Endothelial cell of umbilical vein (primary cell): ENCODE data around the gene CCDC86. TPM values are rescaled to one million over a fixed set of nuclear protein-coding genes. Genes with fewer than 3 reads are reported as not detected.

Experiments used
- BruUV-seq: library from RNA; stranded (reverse); fragments of 400-500 nt; replicated peaks from 2 replicates; lab custom pipeline; 2021; lab: Mats Ljungman, UMichigan
- CTCF ChIA-PET: fragments of 300-600, 350-600 bp; sonication (Branson Sonifier 250); formaldehyde crosslinking; loops from one replicate; lab custom pipeline; 2021; ENCODE audit warnings: antibody characterized with exemption, inconsistent platforms; lab: Charles Lee
- POLR2A ChIA-PET: fragments of 300-600, 350-600 bp; sonication (Branson Sonifier 250); formaldehyde crosslinking; loops from one replicate; lab custom pipeline; 2021; ENCODE audit warnings: antibody characterized with exemption, inconsistent platforms; lab: Charles Lee
- DNase-seq: peaks from one replicate; pipeline ENCODE4 v3.0.0-alpha.2; 2011; ENCODE audit warnings: low read depth, low spot score
- FAIRE-seq: peaks from 2 replicates; lab custom pipeline; 2011; peaks lifted over from hg19 to GRCh38; lab: Jason Lieb, UNC
- H2AFZ ChIP-seq: 2 replicates; pipeline ENCODE4 v1.6.0; 2012; ENCODE audit warnings: low read depth, low read length, control low read depth, inconsistent platforms
- H3K27ac ChIP-seq: 2 replicates; pipeline ENCODE4 v1.5.1; 2011; ENCODE audit warnings: low read depth, mild to moderate bottlenecking, control low read depth, low read length, moderate library complexity; ENCODE audit not compliant: insufficient read depth
- H3K27me3 ChIP-seq, 2 experiments: 2 replicates each; pipeline versions ENCODE4 v1.6.0 to v1.6.1; 2011; ENCODE audit warnings: low read length in 2 of 2, mixed read lengths in 1 of 2; ENCODE audit not compliant: control insufficient read depth in 2 of 2, insufficient read depth in 2 of 2
- H3K36me3 ChIP-seq, 2 experiments: 2 replicates in 1 of 2; 3 replicates in 1 of 2; pipeline ENCODE4 v1.5.1; 2011; ENCODE audit warnings: low read length in 2 of 2, mild to moderate bottlenecking in 1 of 2, moderate library complexity in 1 of 2; ENCODE audit not compliant: control insufficient read depth in 2 of 2, insufficient read depth in 2 of 2; ENCODE audit errors: extremely low read depth in 1 of 2
- H3K4me1 ChIP-seq: 3 replicates; pipeline ENCODE4 v1.5.1; 2011; ENCODE audit warnings: mild to moderate bottlenecking, low read length; ENCODE audit not compliant: control insufficient read depth, insufficient read depth; ENCODE audit errors: extremely low read depth
- H3K4me2 ChIP-seq: 2 replicates; pipeline ENCODE4 v1.6.1; 2011; ENCODE audit warnings: low read length, control low read depth, mixed read lengths; ENCODE audit not compliant: insufficient read depth
- H3K4me3 ChIP-seq, 3 experiments: fragments of 200-600 bp in 1 of 3; sonication (generic), shearing (Covaris generic) in 1 of 3; replicated peaks in 1 of 3; 2 replicates each; pipeline ENCODE4 v1.5.1; 2011 to 2016; ENCODE audit warnings: control low read depth in 3 of 3, low read length in 3 of 3, mild to moderate bottlenecking in 2 of 3, inconsistent platforms in 1 of 3, low read depth in 1 of 3, moderate library complexity in 1 of 3; ENCODE audit not compliant: insufficient read depth in 1 of 3
- H3K79me2 ChIP-seq: 2 replicates; pipeline ENCODE4 v1.6.0; 2012; ENCODE audit warnings: low read length, inconsistent platforms; ENCODE audit not compliant: control insufficient read depth, insufficient read depth
- H3K9ac ChIP-seq: replicated peaks from 2 replicates; pipeline ENCODE3; 2011; ENCODE audit warnings: low read length, control low read depth; ENCODE audit not compliant: insufficient read depth; ENCODE audit errors: extremely low read depth
- H3K9me1 ChIP-seq: replicated peaks from 3 replicates; pipeline ENCODE4 v1.6.0; 2011; ENCODE audit warnings: mild to moderate bottlenecking, low read length; ENCODE audit not compliant: control insufficient read depth, insufficient read depth; ENCODE audit errors: extremely low read depth
- H3K9me3 ChIP-seq: replicated peaks from 2 replicates; pipeline ENCODE4 v1.5.1; 2012; ENCODE audit warnings: low read length, inconsistent platforms; ENCODE audit not compliant: control insufficient read depth, insufficient read depth
- H4K20me1 ChIP-seq: replicated peaks from 2 replicates; pipeline ENCODE3; 2011; ENCODE audit warnings: mild to moderate bottlenecking, low read length; ENCODE audit not compliant: control insufficient read depth, insufficient read depth; ENCODE audit errors: extremely low read depth
- CTCF ChIP-seq, 2 donors: IDR thresholded peaks; 1 replicate in 1 of 2; 2 replicates in 1 of 2; pipeline ENCODE4 v1.5.1; 2011; ENCODE audit warnings: low read length in 2 of 2, mild to moderate bottlenecking in 2 of 2, moderate library complexity in 2 of 2, control low read depth in 1 of 2, inconsistent platforms in 1 of 2, low read depth in 1 of 2; ENCODE audit not compliant: insufficient read depth in 1 of 2; ENCODE audit errors: extremely low read depth in 1 of 2
- EZH2 ChIP-seq: IDR thresholded peaks from 2 replicates; pipeline ENCODE4 v1.6.1; 2012; ENCODE audit warnings: borderline replicate concordance, low read depth, mild to moderate bottlenecking, moderate library complexity, low read length, inconsistent platforms; ENCODE audit not compliant: severe bottlenecking
- FOS ChIP-seq: IDR thresholded peaks from 2 replicates; pipeline ENCODE4 v1.6.1; 2011; ENCODE audit warnings: mild to moderate bottlenecking, low read length, moderate library complexity, borderline replicate concordance; ENCODE audit not compliant: insufficient read depth
- GATA2 ChIP-seq: IDR thresholded peaks from 2 replicates; pipeline ENCODE4 v1.7.0; 2011; ENCODE audit warnings: low read depth, mild to moderate bottlenecking, moderate library complexity, mixed read lengths, low read length; ENCODE audit not compliant: insufficient read length, insufficient read depth
- JUN ChIP-seq: IDR thresholded peaks from 2 replicates; pipeline ENCODE4 v1.6.1; 2011; ENCODE audit warnings: borderline replicate concordance, low read depth; ENCODE audit not compliant: insufficient read length, insufficient read depth
- MAX ChIP-seq: IDR thresholded peaks from 2 replicates; pipeline ENCODE4 v1.6.1; 2011; ENCODE audit not compliant: insufficient read depth, insufficient read length
- MYC ChIP-seq: IDR thresholded peaks from one replicate; pipeline ENCODE4 v1.6.1; 2011; ENCODE audit warnings: mild to moderate bottlenecking, low read depth, low read length
- POLR2A ChIP-seq: IDR thresholded peaks from 2 replicates; pipeline ENCODE4 v1.6.1; 2012; ENCODE audit warnings: low read depth, mild to moderate bottlenecking, control low read depth, low read length
- POLR2AphosphoS5 ChIP-seq: IDR thresholded peaks from 2 replicates; pipeline ENCODE4 v1.6.1; 2012; ENCODE audit warnings: low read depth, mild to moderate bottlenecking, control low read depth, low read length, moderate library complexity; ENCODE audit not compliant: insufficient read depth
- dilution Hi-C: fragments of 300-500 bp; cut with MboI; formaldehyde crosslinking; loops from one replicate; pipeline ENCODE4 v1.15.0; 2019; ENCODE audit warnings: low sequenced_read_pairs; ENCODE audit not compliant: extremely low pct_ligation_motif_present
- intact Hi-C: fragments of 100-400 bp; cut with micrococcal nuclease; formaldehyde crosslinking; loops from one replicate; pipeline ENCODE4 v1.10.0; 2022
- polyA plus RNA-seq, 4 experiments: library from polyadenylated mRNA; depleted of rRNA in 3 of 4; stranded (reverse) in 3 of 4; unstranded in 1 of 4; fragments of >200 nt; gene quantifications; 2 replicates each; pipeline versions ENCODE4 v1.2.1 to v1.2.3, GENCODE V29; 2011 to 2012; ENCODE audit warnings: missing spikeins in 1 of 4
- total RNA-seq: library from RNA; stranded (reverse); gene quantifications from 2 replicates; pipeline ENCODE4 v1.2.3, GENCODE V29; 2021

Gene CCDC86
- total and polyA plus RNA-seq, 2 donors (not counting 3 experiments of a cell fraction or from before 2014, with no cell fraction given): 29.8 to 60.8 TPM

- POLR2A ChIA-PET: interaction anchor here (0.6 kb wide), 1 partner anchor 58 kb away, joined by 8 read pairs; no protein-coding TSS in a partner anchor
- DNase-seq (no peak), FAIRE-seq (no peak)
- H3K27me3 ChIP-seq: no peaks in the 10 kb centered on the region
- dilution Hi-C loops (no loop called here), intact Hi-C loops (no loop called here)
- TF ChIP-seq CTCF (IDR thresholded peaks at IDR 0.05; ENCODE audit: extremely low read depth in 1 of 2, insufficient read depth in 1 of 2, low read depth in 1 of 2, low read length in 2 of 2) (no peak), POLR2AphosphoS5 (no peak), FOS (no peak), POLR2A (no peak), MYC (no peak), GATA2 (no peak), JUN (no peak), MAX (no peak), EZH2 (no peak)
- H3K9me3 ChIP-seq: no peaks in the 10 kb centered on the region
- H3K9me1 ChIP-seq: no peaks in the 10 kb centered on the region
- H2AFZ ChIP-seq: no peak overlapping the region
- no peaks in the 10 kb centered on the region for H3K4me1 ChIP-seq
- H3K79me2 ChIP-seq: peaks cover 4% of the 10 kb centered on the region
- peaks cover 35 to 47% of the 10 kb centered on the region in 2 experiments for H3K36me3 ChIP-seq
- H3K4me2 ChIP-seq: no peak overlapping the region
- no peak overlapping the region for H3K4me3 ChIP-seq
- H3K9ac ChIP-seq: no peak overlapping the region
- no TSS peak for BruUV-seq
- no peaks in the 10 kb centered on the region for H4K20me1 ChIP-seq
- H3K27ac ChIP-seq: no peak overlapping the region
- CTCF ChIA-PET: interaction anchor here (13.1 kb wide), 1 partner anchor 68 kb away, joined by 300 read pairs; no protein-coding TSS in a partner anchor
Observed at GRCh38 chr11:60897496-60897895, 55.6 kb downstream of the CCDC86 start.
